HepG2 (cell line): Measurements from ENCODE around the gene ANKRD11. TPM values are rescaled to one million over a fixed set of nuclear protein-coding genes. Genes with fewer than 3 reads are reported as not detected.

Experiments used
- CREB1 ChIP-seq, 2 experiments: fragments of 450-650 bp in 1 of 2; IDR thresholded peaks; 2 replicates each; pipeline ENCODE4 v1.6.1; 2016 to 2017; ENCODE audit warnings: control low read depth in 1 of 2, mild to moderate bottlenecking in 1 of 2, missing compliant biosample characterization in 1 of 2, missing genetic modification characterization in 1 of 2
- CREM ChIP-seq, 2 experiments: sonication (generic) in 1 of 2; formaldehyde crosslinking in 1 of 2; IDR thresholded peaks; 2 replicates each; pipeline versions ENCODE4 v1.4.0 to v1.6.1; 2016 to 2020; ENCODE audit warnings: antibody characterized with exemption in 1 of 2, mild to moderate bottlenecking in 1 of 2, missing genetic modification reagents in 1 of 2
- HIVEP1 ChIP-seq: sonication (generic); formaldehyde crosslinking; IDR thresholded peaks from 2 replicates; pipeline ENCODE4 v1.4.0; 2020; ENCODE audit warnings: mild to moderate bottlenecking, missing genetic modification reagents
- HNRNPUL1 ChIP-seq: fragments of 200-400 bp; formaldehyde crosslinking; IDR thresholded peaks from 2 replicates; pipeline ENCODE4 v1.6.1; 2017; ENCODE audit warnings: low read depth, mild to moderate bottlenecking, low read length, moderate library complexity
- KAT7 ChIP-seq: IDR thresholded peaks from 2 replicates; pipeline ENCODE4 v1.6.1; 2018; ENCODE audit warnings: borderline replicate concordance, missing compliant biosample characterization
- NFE2L2 ChIP-seq: fragments of 150-350 bp; IDR thresholded peaks from 2 replicates; pipeline ENCODE4 v1.6.1; 2014; ENCODE audit warnings: low read length
- RFX1 ChIP-seq: fragments of 450-650 bp; IDR thresholded peaks from 2 replicates; pipeline ENCODE4 v1.6.1; 2017
- TAF15 ChIP-seq: fragments of 200-400 bp; formaldehyde crosslinking; IDR thresholded peaks from one replicate; pipeline ENCODE4 v1.6.1; 2018; ENCODE audit warnings: mild to moderate bottlenecking, low read depth, low read length; ENCODE audit not compliant: poor library complexity, severe bottlenecking
- polyA plus RNA-seq, 8 experiments: library from polyadenylated mRNA; depleted of rRNA in 3 of 8; stranded (reverse) in 7 of 8; unstranded in 1 of 8; fragments of >200 nt; fragmentation: Illumina TruSeq in 4 of 8; extraction: Trizol in 4 of 8; gene quantifications; 2 replicates each; pipeline versions ENCODE4 v1.2.1 to v1.2.3, GENCODE V29; 2011 to 2016; ENCODE audit warnings: low read depth in 4 of 8, missing spikeins in 1 of 8, mixed read lengths in 1 of 8; ENCODE audit not compliant: insufficient read depth in 1 of 8
- total RNA-seq, 5 experiments: library from RNA; depleted of rRNA; stranded (reverse); fragments of >200 nt; fragmentation: Illumina TruSeq; extraction: Trizol; gene quantifications; 2 replicates each; pipeline ENCODE4 v1.2.3, GENCODE V29; 2016; ENCODE audit warnings: low read depth in 1 of 5
- TF ChIP-seq, protein P1 (sequence below): sonication (generic); formaldehyde crosslinking; IDR thresholded peaks from 2 replicates; pipeline ENCODE4 v1.4.0; 2020; ENCODE audit warnings: mild to moderate bottlenecking, low read depth, missing genetic modification reagents
- TF ChIP-seq, protein P2 (sequence below): IDR thresholded peaks from 2 replicates; pipeline ENCODE4 v1.6.1; 2016
- TF ChIP-seq, protein P3 (sequence below): sonication (generic); formaldehyde crosslinking; IDR thresholded peaks from 2 replicates; pipeline ENCODE4 v1.5.0; 2020; ENCODE audit warnings: mild to moderate bottlenecking, missing genetic modification reagents, borderline replicate concordance
- TF ChIP-seq, protein P4 (sequence below): sonication (generic); formaldehyde crosslinking; IDR thresholded peaks from 2 replicates; pipeline ENCODE4 v1.4.0; 2020; ENCODE audit warnings: missing genetic modification reagents; ENCODE audit errors: not compliant biosample characterization
- TF ChIP-seq, protein P5 (sequence below): sonication (generic); formaldehyde crosslinking; IDR thresholded peaks from 2 replicates; pipeline ENCODE4 v1.9.0; 2021; ENCODE audit warnings: missing genetic modification reagents, mild to moderate bottlenecking, borderline replicate concordance

The ANKRD11 gene
- total and polyA plus RNA-seq, 2 of the 13 experiments (the other 11 are each of a cell fraction or from before 2014, with no cell fraction given) = 21.4 to 38.4 TPM

DNA sequence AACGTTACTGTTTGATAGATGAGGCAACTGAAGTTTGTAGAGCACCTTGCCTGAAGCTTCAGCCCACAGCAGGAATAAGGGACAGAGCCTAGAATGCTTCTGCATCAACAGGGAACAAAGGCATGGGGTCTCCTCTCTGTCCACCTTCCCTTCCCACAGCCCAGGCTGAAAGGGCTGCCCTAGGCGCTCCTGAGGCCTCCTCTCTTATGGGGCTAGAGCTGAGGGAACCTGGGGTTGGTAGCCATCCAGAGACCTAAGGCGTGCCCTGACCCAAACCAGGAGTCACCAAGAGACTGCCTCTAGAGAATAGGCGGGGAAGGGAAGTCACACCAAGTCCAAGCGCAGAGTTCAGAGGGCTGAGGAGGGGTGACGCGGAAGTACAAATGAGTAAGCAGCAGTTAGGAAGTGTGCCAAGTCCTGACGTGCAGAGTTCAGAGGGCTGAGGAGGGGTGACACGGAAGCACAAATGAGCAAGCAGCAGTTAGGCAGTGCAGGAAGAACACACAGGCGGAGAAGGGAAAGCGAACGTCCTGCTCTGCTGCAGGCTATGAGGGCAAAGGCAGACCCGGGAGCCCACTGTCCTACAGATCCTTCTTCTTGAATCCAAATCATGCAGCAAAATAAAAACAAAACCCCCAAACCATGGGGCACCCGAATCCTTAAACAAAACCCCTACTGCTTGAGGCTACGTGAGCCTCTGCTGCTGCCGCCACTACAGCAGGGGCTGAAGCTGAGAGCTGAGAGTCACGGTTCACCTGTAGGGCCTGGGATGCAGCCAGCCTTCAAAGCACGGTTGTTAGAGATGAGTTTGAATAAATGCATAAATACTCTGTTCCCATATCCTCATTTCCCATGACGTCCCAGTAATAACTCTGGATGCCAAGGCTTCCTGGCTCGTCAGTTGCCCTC, 15.1 kb upstream of the ANKRD11 start (continued):
- TF ChIP-seq, protein P1, sequence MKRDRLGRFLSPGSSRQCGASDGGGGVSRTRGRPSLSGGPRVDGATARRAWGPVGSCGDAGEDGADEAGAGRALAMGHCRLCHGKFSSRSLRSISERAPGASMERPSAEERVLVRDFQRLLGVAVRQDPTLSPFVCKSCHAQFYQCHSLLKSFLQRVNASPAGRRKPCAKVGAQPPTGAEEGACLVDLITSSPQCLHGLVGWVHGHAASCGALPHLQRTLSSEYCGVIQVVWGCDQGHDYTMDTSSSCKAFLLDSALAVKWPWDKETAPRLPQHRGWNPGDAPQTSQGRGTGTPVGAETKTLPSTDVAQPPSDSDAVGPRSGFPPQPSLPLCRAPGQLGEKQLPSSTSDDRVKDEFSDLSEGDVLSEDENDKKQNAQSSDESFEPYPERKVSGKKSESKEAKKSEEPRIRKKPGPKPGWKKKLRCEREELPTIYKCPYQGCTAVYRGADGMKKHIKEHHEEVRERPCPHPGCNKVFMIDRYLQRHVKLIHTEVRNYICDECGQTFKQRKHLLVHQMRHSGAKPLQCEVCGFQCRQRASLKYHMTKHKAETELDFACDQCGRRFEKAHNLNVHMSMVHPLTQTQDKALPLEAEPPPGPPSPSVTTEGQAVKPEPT = peak; percentile 52; the same call in 1 of the 2 replicates
- TF ChIP-seq, protein P2, sequence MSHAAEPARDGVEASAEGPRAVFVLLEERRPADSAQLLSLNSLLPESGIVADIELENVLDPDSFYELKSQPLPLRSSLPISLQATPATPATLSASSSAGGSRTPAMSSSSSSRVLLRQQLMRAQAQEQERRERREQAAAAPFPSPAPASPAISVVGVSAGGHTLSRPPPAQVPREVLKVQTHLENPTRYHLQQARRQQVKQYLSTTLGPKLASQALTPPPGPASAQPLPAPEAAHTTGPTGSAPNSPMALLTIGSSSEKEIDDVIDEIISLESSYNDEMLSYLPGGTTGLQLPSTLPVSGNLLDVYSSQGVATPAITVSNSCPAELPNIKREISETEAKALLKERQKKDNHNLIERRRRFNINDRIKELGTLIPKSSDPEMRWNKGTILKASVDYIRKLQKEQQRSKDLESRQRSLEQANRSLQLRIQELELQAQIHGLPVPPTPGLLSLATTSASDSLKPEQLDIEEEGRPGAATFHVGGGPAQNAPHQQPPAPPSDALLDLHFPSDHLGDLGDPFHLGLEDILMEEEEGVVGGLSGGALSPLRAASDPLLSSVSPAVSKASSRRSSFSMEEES (CRISPR knock-in tag) = peak; percentile 62; the same call in 1 of the 2 replicates
- TF ChIP-seq KAT7 (peak; percentile 96), RFX1 (no peak), NFE2L2 (no peak), CREB1 (IDR thresholded peaks at IDR 0.05) (peak; percentile 94), CREB1 (CRISPR knock-in tag; IDR thresholded peaks at IDR 0.05) (peak; percentile 96), CREM (IDR thresholded peaks at IDR 0.05) (peak; percentile 94), CREM (CRISPR knock-in tag; IDR thresholded peaks at IDR 0.05) (no peak), HNRNPUL1 (no peak), TAF15 (no peak), HIVEP1 (CRISPR knock-in tag) (peak; percentile 95)
- TF ChIP-seq, protein P3, sequence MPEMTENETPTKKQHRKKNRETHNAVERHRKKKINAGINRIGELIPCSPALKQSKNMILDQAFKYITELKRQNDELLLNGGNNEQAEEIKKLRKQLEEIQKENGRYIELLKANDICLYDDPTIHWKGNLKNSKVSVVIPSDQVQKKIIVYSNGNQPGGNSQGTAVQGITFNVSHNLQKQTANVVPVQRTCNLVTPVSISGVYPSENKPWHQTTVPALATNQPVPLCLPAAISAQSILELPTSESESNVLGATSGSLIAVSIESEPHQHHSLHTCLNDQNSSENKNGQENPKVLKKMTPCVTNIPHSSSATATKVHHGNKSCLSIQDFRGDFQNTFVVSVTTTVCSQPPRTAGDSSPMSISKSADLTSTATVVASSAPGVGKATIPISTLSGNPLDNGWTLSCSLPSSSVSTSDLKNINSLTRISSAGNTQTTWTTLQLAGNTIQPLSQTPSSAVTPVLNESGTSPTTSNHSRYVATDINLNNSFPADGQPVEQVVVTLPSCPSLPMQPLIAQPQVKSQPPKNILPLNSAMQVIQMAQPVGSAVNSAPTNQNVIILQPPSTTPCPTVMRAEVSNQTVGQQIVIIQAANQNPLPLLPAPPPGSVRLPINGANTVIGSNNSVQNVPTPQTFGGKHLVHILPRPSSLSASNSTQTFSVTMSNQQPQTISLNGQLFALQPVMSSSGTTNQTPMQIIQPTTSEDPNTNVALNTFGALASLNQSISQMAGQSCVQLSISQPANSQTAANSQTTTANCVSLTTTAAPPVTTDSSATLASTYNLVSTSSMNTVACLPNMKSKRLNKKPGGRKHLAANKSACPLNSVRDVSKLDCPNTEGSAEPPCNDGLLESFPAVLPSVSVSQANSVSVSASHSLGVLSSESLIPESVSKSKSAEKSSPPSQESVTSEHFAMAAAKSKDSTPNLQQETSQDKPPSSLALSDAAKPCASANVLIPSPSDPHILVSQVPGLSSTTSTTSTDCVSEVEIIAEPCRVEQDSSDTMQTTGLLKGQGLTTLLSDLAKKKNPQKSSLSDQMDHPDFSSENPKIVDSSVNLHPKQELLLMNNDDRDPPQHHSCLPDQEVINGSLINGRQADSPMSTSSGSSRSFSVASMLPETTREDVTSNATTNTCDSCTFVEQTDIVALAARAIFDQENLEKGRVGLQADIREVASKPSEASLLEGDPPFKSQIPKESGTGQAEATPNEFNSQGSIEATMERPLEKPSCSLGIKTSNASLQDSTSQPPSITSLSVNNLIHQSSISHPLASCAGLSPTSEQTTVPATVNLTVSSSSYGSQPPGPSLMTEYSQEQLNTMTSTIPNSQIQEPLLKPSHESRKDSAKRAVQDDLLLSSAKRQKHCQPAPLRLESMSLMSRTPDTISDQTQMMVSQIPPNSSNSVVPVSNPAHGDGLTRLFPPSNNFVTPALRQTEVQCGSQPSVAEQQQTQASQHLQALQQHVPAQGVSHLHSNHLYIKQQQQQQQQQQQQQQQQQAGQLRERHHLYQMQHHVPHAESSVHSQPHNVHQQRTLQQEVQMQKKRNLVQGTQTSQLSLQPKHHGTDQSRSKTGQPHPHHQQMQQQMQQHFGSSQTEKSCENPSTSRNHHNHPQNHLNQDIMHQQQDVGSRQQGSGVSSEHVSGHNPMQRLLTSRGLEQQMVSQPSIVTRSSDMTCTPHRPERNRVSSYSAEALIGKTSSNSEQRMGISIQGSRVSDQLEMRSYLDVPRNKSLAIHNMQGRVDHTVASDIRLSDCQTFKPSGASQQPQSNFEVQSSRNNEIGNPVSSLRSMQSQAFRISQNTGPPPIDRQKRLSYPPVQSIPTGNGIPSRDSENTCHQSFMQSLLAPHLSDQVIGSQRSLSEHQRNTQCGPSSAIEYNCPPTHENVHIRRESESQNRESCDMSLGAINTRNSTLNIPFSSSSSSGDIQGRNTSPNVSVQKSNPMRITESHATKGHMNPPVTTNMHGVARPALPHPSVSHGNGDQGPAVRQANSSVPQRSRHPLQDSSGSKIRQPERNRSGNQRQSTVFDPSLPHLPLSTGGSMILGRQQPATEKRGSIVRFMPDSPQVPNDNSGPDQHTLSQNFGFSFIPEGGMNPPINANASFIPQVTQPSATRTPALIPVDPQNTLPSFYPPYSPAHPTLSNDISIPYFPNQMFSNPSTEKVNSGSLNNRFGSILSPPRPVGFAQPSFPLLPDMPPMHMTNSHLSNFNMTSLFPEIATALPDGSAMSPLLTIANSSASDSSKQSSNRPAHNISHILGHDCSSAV (CRISPR knock-in tag) = no peak
- TF ChIP-seq, protein P4, sequence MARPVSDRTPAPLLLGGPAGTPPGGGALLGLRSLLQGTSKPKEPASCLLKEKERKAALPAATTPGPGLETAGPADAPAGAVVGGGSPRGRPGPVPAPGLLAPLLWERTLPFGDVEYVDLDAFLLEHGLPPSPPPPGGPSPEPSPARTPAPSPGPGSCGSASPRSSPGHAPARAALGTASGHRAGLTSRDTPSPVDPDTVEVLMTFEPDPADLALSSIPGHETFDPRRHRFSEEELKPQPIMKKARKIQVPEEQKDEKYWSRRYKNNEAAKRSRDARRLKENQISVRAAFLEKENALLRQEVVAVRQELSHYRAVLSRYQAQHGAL (CRISPR knock-in tag) = no peak
- TF ChIP-seq, protein P5, sequence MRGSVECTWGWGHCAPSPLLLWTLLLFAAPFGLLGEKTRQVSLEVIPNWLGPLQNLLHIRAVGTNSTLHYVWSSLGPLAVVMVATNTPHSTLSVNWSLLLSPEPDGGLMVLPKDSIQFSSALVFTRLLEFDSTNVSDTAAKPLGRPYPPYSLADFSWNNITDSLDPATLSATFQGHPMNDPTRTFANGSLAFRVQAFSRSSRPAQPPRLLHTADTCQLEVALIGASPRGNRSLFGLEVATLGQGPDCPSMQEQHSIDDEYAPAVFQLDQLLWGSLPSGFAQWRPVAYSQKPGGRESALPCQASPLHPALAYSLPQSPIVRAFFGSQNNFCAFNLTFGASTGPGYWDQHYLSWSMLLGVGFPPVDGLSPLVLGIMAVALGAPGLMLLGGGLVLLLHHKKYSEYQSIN (CRISPR knock-in tag) = no peak
